ENCODE measurements around the gene IL26. TPM values are rescaled to one million over a fixed set of nuclear protein-coding genes. Genes with fewer than 3 reads are reported as not detected.

IL26 gene
- total RNA-seq, 4 donors from 2014 or later: not detected

- Histone ChIP-seq H3K36me3 (no peaks in the 10 kb centered on the region), H3K4me1 (no peaks in the 10 kb centered on the region), H3K4me3 (no peak overlapping the region), H3K27me3 (no peaks in the 10 kb centered on the region), H3K9me3 (no peaks in the 10 kb centered on the region), H3K27ac (replicated peaks in 1 of 4) (no peak overlapping the region)
- intact Hi-C loops (cut with DNase I): no loop called here
- 97% methylated on average over 2 of the region's 2 CpGs for WGBS
- no peak for TF ChIP-seq POLR2A (IDR thresholded peaks at IDR 0.05; ENCODE audit: low read depth)
- TF ChIP-seq CTCF (IDR thresholded peaks at IDR 0.05): no peak
- no peak for TF ChIP-seq EP300 (IDR thresholded peaks at IDR 0.05)
- TF ChIP-seq POLR2AphosphoS5 (IDR thresholded peaks at IDR 0.05): no peak
- DNase-seq (ENCODE audit: extremely low spot score): no peak
These were observed 44.2 kb upstream of the IL26 start for GRCh38 chr12:68269779-68270178.

- Histone ChIP-seq H3K27me3 (no peaks in the 10 kb centered on the region), H3K4me1 (no peaks in the 10 kb centered on the region), H3K27ac (replicated peaks in 1 of 4) (no peak overlapping the region), H3K9me3 (no peaks in the 10 kb centered on the region), H3K4me3 (no peak overlapping the region), H3K36me3 (no peaks in the 10 kb centered on the region)
- DNase-seq (ENCODE audit: extremely low spot score): no peak
- TF ChIP-seq CTCF (IDR thresholded peaks at IDR 0.05) (no peak), POLR2AphosphoS5 (IDR thresholded peaks at IDR 0.05) (no peak), EP300 (IDR thresholded peaks at IDR 0.05) (no peak), POLR2A (IDR thresholded peaks at IDR 0.05; ENCODE audit: low read depth) (no peak)
- intact Hi-C loops (cut with DNase I): no loop called here
These were observed 43.4 kb upstream of the IL26 start for GRCh38 chr12:68268967-68269366.

DNA sequence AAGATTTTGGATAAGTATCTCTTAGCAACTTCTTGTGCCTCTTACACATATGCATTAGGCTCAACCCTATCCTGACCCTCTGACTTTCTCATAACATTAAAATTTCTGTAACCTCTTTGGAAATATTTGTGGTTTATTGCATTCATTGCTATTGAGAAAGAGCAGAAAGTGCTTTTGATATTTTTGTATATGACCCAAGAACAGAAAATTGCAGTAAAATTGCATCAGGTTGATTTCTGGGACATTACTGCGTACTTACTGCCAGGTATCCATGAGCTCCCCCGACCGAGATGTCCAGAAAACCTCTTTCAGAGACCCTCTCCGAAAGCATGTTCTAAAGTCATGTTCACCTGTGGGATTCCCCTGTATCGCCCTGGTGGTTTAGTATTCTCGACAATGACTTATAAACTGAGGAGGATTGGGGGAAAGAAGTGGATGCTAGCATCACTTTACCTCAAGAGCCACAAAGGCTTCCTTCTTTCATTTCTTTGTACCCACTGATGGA lies 42.3 kb upstream of the IL26 start:
- H3K36me3 ChIP-seq: no peaks in the 10 kb centered on the region
- TF ChIP-seq POLR2AphosphoS5 (IDR thresholded peaks at IDR 0.05) (no peak), EP300 (IDR thresholded peaks at IDR 0.05) (no peak), CTCF (IDR thresholded peaks at IDR 0.05) (no peak), POLR2A (IDR thresholded peaks at IDR 0.05; ENCODE audit: low read depth) (no peak)
- WGBS: 78% methylated on average over 6 of the region's 6 CpGs
- H3K9me3 ChIP-seq: no peaks in the 10 kb centered on the region
- no peaks in the 10 kb centered on the region for H3K27me3 ChIP-seq
- DNase-seq (ENCODE audit: extremely low spot score): no peak
- intact Hi-C loops (cut with DNase I): no loop called here
- no peaks in the 10 kb centered on the region for H3K4me1 ChIP-seq
- no peak overlapping the region for H3K27ac ChIP-seq (replicated peaks in 1 of 4)
- H3K4me3 ChIP-seq: no peak overlapping the region

DNA sequence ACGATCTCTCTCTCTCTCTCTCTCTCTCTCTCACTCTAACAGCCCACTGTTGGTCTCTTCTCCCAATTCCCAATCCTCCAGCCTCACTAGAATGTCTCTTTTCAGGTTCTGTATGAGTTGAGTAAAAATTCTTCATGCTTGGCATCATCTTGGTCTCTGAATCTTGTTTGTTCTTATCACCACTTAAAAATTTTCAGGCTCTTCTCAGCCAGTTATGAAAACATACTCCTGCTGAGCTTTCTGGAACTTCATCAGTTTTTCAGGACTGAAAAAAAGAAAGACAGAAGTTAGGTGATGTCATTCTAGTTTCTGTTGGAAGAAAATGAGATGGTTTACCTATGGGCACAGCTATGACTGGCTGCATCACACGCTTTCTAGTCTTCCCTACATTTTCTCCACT lies 39.2 kb upstream of the IL26 start:
- Histone ChIP-seq H3K27me3 (no peaks in the 10 kb centered on the region), H3K9me3 (no peaks in the 10 kb centered on the region), H3K4me1 (no peaks in the 10 kb centered on the region), H3K36me3 (no peaks in the 10 kb centered on the region), H3K4me3 (no peak overlapping the region), H3K27ac (replicated peaks in 1 of 4) (no peak overlapping the region)
- intact Hi-C loops (cut with DNase I): no loop called here
- no peak for TF ChIP-seq CTCF (IDR thresholded peaks at IDR 0.05)
- TF ChIP-seq POLR2AphosphoS5 (IDR thresholded peaks at IDR 0.05): no peak
- no peak for TF ChIP-seq EP300 (IDR thresholded peaks at IDR 0.05)
- no peak for TF ChIP-seq POLR2A (IDR thresholded peaks at IDR 0.05; ENCODE audit: low read depth)
- whole genome bisulfite sequencing: 87% methylated on average over 2 of the region's 2 CpGs
- no peak for DNase-seq (ENCODE audit: extremely low spot score)

DNA sequence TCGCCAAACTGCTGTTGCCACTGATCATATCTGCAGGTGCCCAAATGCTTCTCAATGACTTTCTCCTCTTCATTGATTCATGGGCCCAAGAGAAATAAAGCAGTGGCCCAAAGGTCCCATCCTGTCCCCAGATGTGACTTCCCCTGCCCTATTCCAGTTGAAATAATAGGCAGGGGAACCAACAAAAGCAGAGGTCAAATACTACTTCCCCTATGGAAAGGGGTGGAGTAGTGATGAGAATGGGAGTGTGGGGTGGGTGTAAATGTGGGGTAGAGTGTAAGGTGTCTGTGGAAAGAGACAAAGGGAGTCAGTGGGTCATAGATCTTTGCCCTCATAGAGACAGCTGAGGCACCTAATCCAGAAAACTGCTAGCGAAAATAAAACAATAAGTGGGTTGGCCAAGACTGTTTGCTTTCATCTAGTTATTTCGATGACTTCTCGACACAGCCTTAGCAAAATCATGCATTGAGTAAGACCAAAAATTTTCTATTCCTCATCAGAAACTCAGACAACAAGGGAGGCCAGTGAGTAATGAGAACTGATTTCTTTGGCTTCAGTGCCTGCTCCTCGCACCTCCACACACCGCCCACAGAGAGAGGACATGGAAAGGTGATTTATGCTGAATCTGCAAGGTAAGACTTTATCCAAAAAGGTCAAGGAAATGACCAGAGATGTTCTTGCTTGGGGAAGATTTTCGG lies 38.7 kb upstream of the IL26 start:
- no peaks in the 10 kb centered on the region for H3K4me1 ChIP-seq
- TF ChIP-seq POLR2A (IDR thresholded peaks at IDR 0.05; ENCODE audit: low read depth): no peak
- no peak for TF ChIP-seq POLR2AphosphoS5 (IDR thresholded peaks at IDR 0.05)
- no peak for TF ChIP-seq CTCF (IDR thresholded peaks at IDR 0.05)
- no peak for TF ChIP-seq EP300 (IDR thresholded peaks at IDR 0.05)
- H3K4me3 ChIP-seq: no peak overlapping the region
- 92% methylated on average over 7 of the region's 7 CpGs for WGBS
- intact Hi-C loops (cut with DNase I): no loop called here
- H3K27me3 ChIP-seq: no peaks in the 10 kb centered on the region
- no peak overlapping the region for H3K27ac ChIP-seq (replicated peaks in 1 of 4)
- DNase-seq (ENCODE audit: extremely low spot score): no peak
- no peaks in the 10 kb centered on the region for H3K36me3 ChIP-seq
- H3K9me3 ChIP-seq: no peaks in the 10 kb centered on the region

All from esophagus muscularis mucosa (tissue), 4 donors.